GM21576 (cell line): Measurements from ENCODE around the gene HUS1B.
"Not testable (repeated sequence)": the region's sequence is repeated elsewhere in the genome, so short reads cannot be mapped to it uniquely, and the experiment has no call there.

Experiments used
- ATAC-seq: cut with Tn5 transposase; IDR thresholded peaks from one replicate; pipeline ENCODE4 v1.9.1; 2021; ENCODE audit warnings: mild to moderate bottlenecking, moderate library complexity; ENCODE audit not compliant: unreplicated experiment

HUS1B gene

GRCh38 chr6:656460-657252, at the start of gene HUS1B:
Gene HUS1B (minus strand): TSS chr6:657100. CDS start chr6:656944, 156 bp downstream.
- no peak for ATAC-seq

DNA sequence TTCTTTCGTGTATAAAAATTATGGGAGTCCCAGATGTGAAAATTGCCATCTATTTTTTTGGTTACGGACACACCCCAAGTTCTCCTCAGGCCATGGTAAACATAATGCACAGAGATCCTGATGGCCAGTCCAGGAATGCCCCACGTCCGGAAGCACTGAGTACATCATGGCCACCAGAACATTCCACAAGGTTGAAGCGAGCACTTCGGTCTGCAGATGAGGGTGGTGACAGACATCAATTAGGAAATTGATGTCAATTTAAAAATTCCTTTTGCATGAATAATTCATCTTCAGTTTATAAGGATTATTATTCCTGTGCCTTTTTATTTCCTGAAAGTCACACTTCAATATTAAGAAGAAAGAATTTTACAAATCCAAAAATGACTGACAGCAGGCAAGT, 49.2 kb upstream of the HUS1B start:
- no peak for ATAC-seq

DNA sequence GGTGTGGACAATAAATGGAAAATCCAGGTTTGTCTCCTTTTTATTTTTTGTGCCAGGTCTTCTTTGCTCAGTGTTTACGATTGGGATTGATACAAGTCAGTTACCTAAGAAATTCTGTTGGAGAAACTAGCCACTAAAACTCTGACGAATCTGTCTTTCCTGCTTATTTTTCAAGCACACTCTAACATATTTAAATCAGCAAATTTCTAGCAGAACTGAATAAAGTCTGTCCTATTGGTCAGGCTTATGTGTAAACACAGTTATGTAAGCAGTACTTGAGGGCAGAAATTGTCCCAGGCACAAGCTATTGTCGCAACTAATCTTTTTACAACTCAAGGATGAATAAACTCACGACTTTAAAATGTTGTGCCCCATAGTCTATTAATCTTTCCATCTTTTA, 48.1 kb upstream of the HUS1B start:
- ATAC-seq = no peak

DNA sequence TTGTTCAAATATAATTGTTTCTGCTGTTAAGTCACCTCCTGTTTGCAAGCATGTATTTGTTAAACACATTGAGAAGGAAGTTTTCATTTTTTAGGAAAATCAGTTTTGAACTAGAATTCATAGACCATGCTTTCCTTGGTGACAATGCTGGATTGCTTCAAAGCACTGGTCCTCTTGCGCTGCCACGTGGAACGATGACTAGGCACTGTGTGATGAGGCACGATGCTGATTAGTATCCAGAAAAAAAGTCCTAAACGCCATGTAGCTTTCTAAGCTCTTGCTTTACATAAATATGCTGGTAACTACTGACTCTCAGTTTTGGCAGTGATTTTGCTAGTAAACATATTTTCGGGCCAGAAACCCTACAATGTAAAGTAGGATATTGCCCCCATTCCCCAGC, 47.1 kb upstream of the HUS1B start:
- ATAC-seq = no peak

GRCh38 chr6:703552-703951, 46.7 kb upstream of the HUS1B start:
- ATAC-seq = no peak

DNA sequence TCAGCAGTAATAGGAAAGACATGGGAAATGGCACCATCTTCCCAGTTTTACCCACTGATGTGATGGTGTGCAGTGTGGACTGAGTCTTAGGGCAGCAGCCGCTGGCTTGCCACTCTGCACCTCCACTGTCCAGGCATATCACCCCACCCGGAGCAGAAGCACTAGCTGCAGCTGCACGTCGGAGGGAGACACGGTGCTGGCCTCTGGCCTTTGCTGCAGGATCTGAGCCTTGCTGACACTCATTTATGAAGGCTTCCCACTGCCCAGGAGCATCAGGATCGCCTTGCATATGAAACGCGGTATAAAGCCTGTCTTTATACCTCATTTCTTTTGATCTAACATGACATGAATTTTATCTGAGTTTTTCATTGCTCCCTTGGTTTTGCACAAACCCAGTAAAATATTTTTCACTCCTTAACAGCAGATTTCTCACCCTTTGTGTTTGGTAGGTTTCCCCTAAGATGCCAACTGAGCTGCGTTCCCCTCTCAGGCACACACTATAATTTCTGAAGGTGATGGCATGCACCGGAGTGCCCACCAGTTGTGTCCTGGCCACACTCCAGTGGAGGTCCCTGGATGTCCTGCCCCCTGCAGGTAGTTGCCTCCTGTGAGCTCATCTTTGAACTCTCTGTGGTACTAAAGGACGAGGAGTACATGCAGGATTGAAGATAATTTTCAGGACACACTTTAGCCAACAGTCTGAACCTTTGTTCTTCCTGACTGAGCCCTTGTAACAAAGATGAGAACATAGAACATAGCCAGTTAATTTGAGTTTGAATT, 45.0 kb upstream of the HUS1B start:
- no peak for ATAC-seq

GRCh38 chr6:701215-701614, 44.3 kb upstream of the HUS1B start:
- no peak for ATAC-seq

GRCh38 chr6:700490-700889, 43.6 kb upstream of the HUS1B start:
- no peak for ATAC-seq

- ATAC-seq = no peak
Measured at GRCh38 chr6:699319-699718, 42.4 kb upstream of the HUS1B start.

DNA sequence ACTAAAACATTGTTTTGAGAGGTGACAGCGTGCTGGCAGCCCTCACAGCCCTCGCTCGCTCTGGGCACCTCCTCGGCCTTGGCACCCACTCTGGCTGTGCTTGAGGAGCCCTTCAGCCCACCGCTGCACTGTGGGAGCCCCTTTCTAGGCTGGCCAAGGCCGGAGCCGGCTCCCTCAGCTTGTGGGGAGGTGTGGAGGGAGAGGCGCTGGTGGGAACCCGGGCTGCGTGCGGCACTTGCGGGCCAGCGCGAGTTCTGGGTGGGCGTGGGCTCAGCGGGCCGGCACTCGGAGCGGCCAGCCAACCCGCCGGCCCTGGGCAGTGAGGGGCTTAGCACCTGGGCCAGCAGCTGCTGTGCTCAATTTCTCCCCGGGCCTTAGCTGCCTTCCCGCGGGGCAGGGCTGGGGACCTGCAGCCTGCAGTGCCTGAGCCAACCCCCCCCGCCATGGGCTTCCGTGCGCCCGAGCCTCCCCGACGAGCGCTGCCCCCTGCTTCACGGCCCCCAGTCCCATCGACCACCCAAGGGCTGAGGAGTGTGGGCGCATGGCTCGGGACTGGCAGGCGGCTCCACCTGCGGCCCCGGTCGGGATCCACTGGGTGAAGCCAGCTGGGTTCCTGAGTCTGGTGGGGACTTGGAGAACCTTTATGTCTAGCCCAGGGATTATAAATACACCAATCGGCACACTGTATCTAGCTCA, 37.7 kb upstream of the HUS1B start:
- not testable (repeated sequence) for ATAC-seq

- ATAC-seq = no peak
Measured at GRCh38 chr6:693723-694009, 36.8 kb upstream of the HUS1B start.

DNA sequence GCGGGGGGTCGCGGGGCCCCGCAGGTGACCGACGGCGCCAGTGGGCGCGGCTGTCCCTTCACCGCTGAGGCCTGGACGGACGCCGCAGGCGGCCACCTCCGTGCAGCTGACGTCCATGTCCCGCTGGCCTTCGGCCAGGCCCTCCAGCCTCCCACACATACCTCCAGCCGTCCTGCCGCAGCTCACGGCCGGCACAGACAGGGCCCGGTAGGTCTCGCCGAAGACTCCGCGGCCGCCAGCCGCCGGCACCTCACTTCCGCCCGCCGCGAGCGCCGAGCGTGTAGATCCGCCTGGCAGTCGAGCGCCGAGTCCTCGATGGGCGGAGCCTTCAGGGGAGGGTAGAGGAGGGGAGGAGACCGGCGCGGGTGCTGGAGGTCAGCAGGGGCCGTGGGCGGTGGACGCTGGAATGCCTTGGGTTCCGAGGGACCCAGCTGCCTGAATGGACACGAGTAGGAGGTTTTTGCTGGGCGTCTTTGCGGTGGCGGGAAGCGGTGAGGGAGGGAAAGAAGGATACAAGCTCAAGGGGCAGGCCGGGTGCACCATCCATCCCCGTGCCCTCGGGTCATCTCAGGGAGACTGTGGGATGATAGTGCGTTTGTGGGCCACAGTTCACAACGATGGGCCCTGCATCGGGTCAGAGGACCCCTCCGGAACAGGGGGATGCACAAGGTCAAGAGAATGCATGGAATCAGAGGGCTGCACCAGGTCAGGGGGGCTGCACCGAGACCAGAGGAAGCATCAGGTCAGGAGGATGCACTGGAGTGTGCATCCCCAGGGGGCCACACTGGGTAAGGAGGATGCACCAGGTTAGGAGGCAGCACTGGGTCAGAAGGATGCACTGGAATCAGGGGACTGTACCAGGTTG, 36.2 kb upstream of the HUS1B start, which contains the start of gene EXOC2:
Gene EXOC2 (minus strand): TSS at position 282 of the 865 bp plus-strand sequence. CDS start 55,321 bp downstream, outside the sequence.
- ATAC-seq = peak; percentile 84

DNA sequence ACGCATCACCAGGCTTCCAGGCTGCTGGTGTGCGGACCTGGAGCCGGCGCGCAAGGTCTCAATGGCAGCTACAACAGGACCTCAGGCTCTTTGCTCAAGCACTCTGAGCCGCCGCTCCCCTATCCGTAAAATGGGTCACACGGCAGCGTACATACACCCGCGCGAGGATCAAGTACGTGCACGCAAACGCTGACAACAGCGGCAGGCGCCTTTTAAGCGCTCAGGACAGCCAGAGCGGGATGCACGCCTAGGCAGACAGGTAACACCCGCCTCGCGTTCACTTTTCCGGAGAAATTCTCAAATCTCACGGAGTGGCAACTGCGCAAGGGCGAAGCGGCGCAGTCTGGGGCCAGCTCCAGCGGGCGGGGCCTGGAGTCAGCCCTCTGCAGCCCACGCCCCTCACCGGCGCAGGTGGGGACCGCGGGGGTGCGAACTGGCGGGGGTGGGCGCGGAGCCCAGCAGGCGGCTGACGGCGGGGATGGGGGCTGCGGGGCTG, 35.5 kb upstream of the HUS1B start:
- peak; percentile 54 for ATAC-seq

- ATAC-seq = no peak
Measured at GRCh38 chr6:689223-689622, 32.3 kb upstream of the HUS1B start.

- ATAC-seq = no peak
Measured at GRCh38 chr6:686497-686896, 29.6 kb upstream of the HUS1B start.

GRCh38 chr6:684831-685636, 28.1 kb upstream of the HUS1B start:
- ATAC-seq = peak; percentile 75

DNA sequence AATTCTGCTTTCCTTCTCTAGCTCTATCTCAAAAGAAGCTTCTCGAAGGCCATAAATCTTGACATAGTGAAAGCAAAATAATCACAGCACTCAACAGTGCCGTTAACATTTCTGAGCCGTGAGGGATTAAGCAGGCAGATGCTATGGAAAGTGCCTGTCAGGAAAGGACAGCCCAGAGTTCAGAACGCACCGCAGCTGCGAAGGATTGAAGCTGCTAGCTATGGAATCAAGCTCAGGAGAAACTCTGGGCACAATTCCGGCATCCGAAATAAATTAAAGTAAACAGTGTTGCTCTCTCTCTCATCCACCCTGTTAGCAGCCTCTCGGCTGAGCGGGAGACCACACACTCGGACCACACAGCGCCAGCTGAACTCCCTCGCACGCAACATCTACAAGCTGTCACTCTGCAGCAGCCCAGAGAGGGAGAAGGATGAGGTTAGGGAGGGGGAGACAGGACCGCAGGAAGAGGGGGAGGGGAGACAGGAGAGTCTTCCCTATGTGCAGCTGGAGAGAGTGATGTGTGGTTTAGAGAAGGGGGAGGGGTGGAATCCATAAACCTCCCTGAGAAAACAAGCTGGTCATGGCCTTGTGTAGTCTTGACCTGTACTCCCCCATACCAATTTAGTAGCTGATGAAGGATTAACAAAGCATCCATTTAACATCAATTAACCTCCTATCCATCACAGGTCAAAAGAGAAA, 27.0 kb upstream of the HUS1B start:
- ATAC-seq = no peak

DNA sequence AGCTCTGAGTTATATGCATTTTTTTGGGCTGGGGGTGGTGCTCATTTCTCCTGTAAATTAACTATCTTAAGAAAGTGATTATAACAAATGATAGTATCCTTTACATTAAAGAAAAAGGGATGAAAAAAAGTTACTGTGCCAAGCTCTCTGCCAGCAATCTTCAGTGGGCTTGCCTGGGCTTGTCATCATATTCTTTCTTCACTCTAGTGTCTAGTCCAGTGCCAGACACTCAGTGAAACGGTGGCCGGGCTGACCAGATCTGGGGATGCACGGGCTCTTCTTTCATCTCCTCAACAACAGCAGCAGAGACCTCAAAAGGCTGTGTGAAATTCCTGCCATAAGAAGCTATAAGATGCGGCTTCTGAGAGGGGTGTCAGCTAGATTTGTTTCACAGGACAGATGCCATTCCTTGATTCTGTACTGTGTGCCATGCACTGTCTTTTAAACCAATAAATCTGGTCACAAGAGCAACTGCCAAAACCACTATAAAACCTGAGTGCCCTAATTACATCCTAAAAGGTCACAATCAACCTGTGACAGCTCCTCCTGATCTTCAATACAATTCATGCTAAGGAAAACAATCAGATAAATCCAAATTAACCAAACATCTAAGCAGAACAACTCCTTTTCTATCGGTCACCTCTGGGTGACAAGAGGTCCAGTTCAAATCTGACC, 23.9 kb upstream of the HUS1B start:
- ATAC-seq = no peak

DNA sequence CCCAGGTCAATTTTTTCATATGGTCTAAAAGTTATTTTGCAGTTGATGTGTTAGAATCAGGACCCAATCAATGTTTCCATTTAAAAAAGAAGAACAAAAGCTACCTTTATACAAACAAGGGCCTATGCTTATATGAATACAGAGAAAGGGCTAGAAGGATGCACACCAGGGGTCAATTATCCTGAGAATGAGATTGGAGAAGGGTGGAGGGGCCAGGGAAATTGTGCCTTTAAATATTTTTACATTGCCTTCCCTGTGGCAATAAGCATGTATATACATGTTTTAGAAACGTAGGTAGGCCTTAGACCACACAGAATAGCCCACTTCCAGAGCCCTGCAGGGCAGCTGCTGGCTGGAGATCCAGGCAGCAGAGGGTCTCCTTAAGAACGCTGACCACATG, 23.4 kb upstream of the HUS1B start:
- ATAC-seq = no peak
